Natural killer cell treated with Interleukin-12 subunit alpha and Interleukin-12 subunit beta and Interleukin-15 and Interleukin-18, amount 100 ng/mL, for 72 hours (primary cell): ENCODE measurements around the gene EML4. TPM values are rescaled to one million over a fixed set of nuclear protein-coding genes. Genes with fewer than 3 reads are reported as not detected.

ENCODE experiments used
- ATAC-seq, 2 donors: fragments of 150-1000 bp; cut with Tn5 transposase in 1 of 2; sonication (Bioruptor Pico), chemical (Tn5 transposase) in 1 of 2; 2 replicates each; pipeline ENCODE4 v1.10.0; 2021
- DNase-seq: peaks from one replicate; pipeline ENCODE4 v3.0.0; 2022; ENCODE audit warnings: low spot score
- H3K27ac Mint-ChIP-seq, 2 donors: 1 replicate in 1 of 2; 2 replicates in 1 of 2; pipeline ENCODE4 v1.8.0; 2022; ENCODE audit warnings: mixed read lengths in 2 of 2, mild to moderate bottlenecking in 1 of 2, moderate library complexity in 1 of 2
- H3K27me3 Mint-ChIP-seq, 2 donors: 1 replicate in 1 of 2; 2 replicates in 1 of 2; pipeline ENCODE4 v1.8.0; 2022; ENCODE audit warnings: mixed read lengths in 2 of 2
- H3K36me3 Mint-ChIP-seq: one replicate; pipeline ENCODE4 v1.8.0; 2022; ENCODE audit warnings: mixed read lengths
- H3K4me1 Mint-ChIP-seq, 2 donors: 1 replicate in 1 of 2; 2 replicates in 1 of 2; pipeline ENCODE4 v1.8.0; 2022; ENCODE audit warnings: low read depth in 2 of 2, mixed read lengths in 2 of 2, mild to moderate bottlenecking in 1 of 2
- H3K4me3 Mint-ChIP-seq: one replicate; pipeline ENCODE4 v1.8.0; 2022; ENCODE audit warnings: mixed read lengths
- H3K9me3 Mint-ChIP-seq: 2 replicates; pipeline ENCODE4 v1.8.0; 2022; ENCODE audit warnings: mixed read lengths
- total RNA-seq, 2 donors: library from RNA; stranded (reverse); gene quantifications; one replicate each; pipeline ENCODE4 v1.2.3, GENCODE V29; 2022

The EML4 gene
- total RNA-seq, 2 donors from 2014 or later = 73.4 to 140 TPM

DNA sequence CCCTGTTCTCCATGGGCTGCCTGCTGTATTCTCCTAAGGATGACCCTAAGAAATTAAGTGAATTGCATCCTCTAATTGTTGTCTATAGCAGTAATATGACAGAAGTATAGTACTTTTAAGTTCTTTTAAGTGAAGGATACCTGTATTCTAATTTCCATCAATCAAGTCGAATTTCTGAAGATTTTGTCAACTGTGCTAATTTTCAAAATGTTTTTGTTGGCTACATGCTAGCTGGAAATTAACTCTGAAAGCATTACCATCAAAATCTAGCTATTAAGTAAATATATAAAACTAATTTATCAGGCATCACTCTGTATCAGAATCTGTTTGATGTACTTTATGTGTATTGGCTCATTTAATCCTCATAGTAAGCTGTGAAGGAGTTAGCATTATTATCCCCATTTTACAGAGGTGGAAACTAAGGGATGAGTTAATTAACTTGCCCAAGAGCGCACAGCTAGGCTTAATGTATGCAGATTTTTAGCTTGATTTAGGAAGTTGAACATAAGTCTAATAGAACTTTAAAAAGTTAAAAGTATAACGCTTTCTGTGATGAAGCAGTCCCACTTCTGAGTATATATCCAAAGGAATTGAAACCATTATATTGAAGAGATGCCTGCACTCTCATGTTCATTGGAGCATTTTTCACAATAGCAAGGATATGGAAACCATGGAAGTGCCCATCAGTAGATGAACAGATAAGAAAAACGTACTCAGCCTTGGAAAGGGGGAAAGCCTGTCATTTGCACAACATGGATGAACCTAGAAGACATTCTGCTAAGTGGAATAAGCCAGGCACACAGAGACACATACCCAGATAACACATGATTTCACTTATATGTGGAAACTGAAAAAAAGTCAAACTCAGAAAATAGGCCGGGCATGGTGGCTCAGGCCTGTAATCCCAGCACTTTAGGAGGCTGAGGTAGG, 32.0 kb downstream of the EML4 start:
- Mint-ChIP-seq H3K4me3 (no peak overlapping the region), H3K36me3 (no peaks in the 10 kb centered on the region)

DNA sequence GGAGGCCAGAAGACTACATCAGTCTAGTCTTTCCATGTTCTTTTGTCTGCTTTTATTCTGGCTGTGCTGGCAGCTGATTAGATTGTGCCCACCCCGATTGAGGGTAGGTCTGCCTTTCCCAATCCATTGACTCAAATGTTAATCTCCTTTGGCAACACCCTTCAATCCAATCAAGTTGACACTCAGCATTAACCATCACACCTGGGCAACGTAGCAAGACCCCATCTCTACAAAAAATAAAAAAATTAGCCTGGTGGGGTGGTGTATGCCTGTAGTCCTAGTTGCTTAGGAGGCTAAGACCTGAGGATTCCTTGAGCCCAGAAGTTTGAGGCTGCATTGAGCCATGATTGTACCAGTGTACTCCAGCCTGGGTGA, 33.5 kb downstream of the EML4 start:
- DNase-seq (no peak), ATAC-seq (no peak)
- Mint-ChIP-seq H3K4me1 (peaks cover 20 to 30% of the 10 kb centered on the region in 2 donors), H3K9me3 (no peaks in the 10 kb centered on the region), H3K27me3 (no peaks in the 10 kb centered on the region), H3K36me3 (no peaks in the 10 kb centered on the region), H3K4me3 (no peak overlapping the region), H3K27ac (no peak overlapping the region)

More for the DNA sequence above, 32.0 kb downstream of the EML4 start:
- Mint-ChIP-seq H3K9me3 (no peaks in the 10 kb centered on the region), H3K27me3 (no peaks in the 10 kb centered on the region), H3K4me1 (peaks cover 27 to 39% of the 10 kb centered on the region in 2 donors), H3K27ac (no peak overlapping the region)
- DNase-seq (no peak), ATAC-seq (no peak)

DNA sequence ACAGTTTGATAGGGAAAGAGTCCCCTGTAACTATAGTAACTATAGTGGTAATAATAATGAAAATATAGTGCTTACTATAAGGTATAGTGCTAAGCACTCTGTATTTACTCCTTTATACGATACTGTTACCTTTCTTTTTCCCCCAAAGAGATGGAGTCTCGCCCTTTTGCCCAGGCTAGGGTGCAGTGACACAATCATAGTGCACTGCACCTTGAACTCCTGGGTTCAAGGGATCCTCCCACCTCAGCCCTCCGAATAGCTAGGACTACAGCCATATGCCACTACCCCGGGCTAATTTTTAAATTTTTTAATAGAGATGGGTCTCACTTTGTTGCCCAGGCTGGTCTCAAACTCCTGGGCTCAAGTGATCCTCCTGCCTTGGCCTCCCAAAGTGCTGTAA, 34.6 kb downstream of the EML4 start:
- Mint-ChIP-seq H3K4me3 (no peak overlapping the region), H3K4me1 (peaks cover 11 to 19% of the 10 kb centered on the region in 2 donors), H3K36me3 (no peaks in the 10 kb centered on the region), H3K27ac (no peak overlapping the region), H3K27me3 (no peaks in the 10 kb centered on the region), H3K9me3 (no peaks in the 10 kb centered on the region)
- ATAC-seq (no peak), DNase-seq (no peak)

- H3K9me3 Mint-ChIP-seq = no peaks in the 10 kb centered on the region
- DNase-seq = no peak
- H3K27me3 Mint-ChIP-seq = no peaks in the 10 kb centered on the region
- H3K36me3 Mint-ChIP-seq = no peaks in the 10 kb centered on the region
- H3K4me1 Mint-ChIP-seq = peaks cover 6 to 15% of the 10 kb centered on the region in 2 donors
- no peak overlapping the region for H3K4me3 Mint-ChIP-seq
- H3K27ac Mint-ChIP-seq = no peak overlapping the region
- ATAC-seq = no peak
These were observed 36.2 kb downstream of the EML4 start for GRCh38 chr2:42205337-42205736.

GRCh38 chr2:42207826-42208225, 38.7 kb downstream of the EML4 start:
- Mint-ChIP-seq H3K4me3 (no peak overlapping the region), H3K4me1 (peaks cover 10 to 17% of the 10 kb centered on the region in 2 donors), H3K9me3 (no peaks in the 10 kb centered on the region), H3K36me3 (no peaks in the 10 kb centered on the region), H3K27ac (no peak overlapping the region), H3K27me3 (no peaks in the 10 kb centered on the region)
- ATAC-seq = no peak
- DNase-seq = no peak

DNA sequence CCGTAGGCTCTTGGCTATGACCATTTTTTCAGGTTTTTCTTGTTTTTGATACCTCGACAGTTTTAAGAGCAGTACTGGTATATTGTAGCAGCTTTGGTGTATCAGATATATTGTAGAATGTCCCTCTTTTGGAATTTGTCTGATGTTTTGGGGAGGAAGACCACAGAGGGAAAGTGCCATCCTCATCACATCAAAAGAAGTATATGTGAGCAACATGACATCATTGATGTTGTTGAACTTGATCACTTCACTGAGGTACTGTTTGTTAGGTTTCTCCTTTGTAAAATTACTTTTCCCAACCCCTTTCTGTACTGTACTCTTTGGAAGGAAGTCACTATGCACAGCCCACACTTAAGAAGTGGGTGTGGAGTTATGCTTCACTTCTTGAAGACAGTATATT, 41.0 kb downstream of the EML4 start:
- no peaks in the 10 kb centered on the region for H3K9me3 Mint-ChIP-seq
- no peak overlapping the region for H3K27ac Mint-ChIP-seq
- no peak for ATAC-seq
- H3K4me3 Mint-ChIP-seq = no peak overlapping the region
- H3K4me1 Mint-ChIP-seq = peaks cover 18 to 24% of the 10 kb centered on the region in 2 donors
- no peaks in the 10 kb centered on the region for H3K36me3 Mint-ChIP-seq
- DNase-seq = no peak
- H3K27me3 Mint-ChIP-seq = no peaks in the 10 kb centered on the region

DNA sequence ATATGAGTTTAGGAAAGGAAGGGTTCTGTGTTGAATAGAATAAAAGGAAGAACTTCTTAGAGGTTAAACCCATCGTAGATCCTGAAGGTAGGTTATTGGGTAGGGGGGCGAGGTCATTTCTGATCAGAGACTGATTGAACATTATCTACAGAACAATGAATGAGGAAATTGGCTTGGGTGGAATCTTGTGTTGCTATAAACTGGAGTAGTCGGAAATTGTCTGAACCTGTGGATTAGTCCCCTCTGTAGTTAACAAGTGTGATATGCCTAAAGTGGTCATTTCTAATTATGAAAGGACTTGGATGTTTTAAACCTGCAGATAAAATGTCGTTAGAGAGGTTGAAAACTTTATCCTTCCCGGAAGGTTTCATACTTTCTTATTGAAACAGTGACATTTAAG, 42.1 kb downstream of the EML4 start:
- no peak for DNase-seq
- Mint-ChIP-seq H3K9me3 (no peaks in the 10 kb centered on the region), H3K4me3 (no peak overlapping the region), H3K4me1 (peaks cover 14 to 16% of the 10 kb centered on the region in 2 donors), H3K36me3 (no peaks in the 10 kb centered on the region), H3K27ac (no peak overlapping the region), H3K27me3 (no peaks in the 10 kb centered on the region)
- no peak for ATAC-seq

- no peaks in the 10 kb centered on the region for H3K27me3 Mint-ChIP-seq
- ATAC-seq (no peak), DNase-seq (no peak)
- no peak overlapping the region for H3K4me3 Mint-ChIP-seq
- H3K36me3 Mint-ChIP-seq = no peaks in the 10 kb centered on the region
- H3K4me1 Mint-ChIP-seq = peaks cover 19 to 34% of the 10 kb centered on the region in 2 donors
- no peak overlapping the region for H3K27ac Mint-ChIP-seq
- H3K9me3 Mint-ChIP-seq = no peaks in the 10 kb centered on the region
These were observed 45.5 kb downstream of the EML4 start for GRCh38 chr2:42214669-42215068.

DNA sequence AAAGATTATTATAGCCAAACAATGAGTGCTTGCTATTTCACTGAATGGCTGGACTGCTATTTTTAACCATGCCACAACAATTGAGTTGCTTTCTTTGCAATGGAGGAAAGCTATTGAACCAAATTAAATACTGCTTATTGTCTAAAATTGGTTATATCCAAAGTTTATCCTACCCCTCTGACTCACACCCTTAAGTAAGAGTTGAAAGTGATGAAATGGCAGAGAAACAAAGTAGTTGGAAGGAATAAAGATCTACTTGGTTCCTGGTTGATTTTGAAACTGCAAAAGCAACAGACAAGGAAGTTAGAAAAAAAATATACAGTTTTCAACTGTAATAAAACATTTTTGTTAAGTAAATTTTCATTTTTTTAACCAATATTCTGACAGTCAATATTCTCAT, 47.5 kb downstream of the EML4 start:
- no peaks in the 10 kb centered on the region for H3K36me3 Mint-ChIP-seq

DNA sequence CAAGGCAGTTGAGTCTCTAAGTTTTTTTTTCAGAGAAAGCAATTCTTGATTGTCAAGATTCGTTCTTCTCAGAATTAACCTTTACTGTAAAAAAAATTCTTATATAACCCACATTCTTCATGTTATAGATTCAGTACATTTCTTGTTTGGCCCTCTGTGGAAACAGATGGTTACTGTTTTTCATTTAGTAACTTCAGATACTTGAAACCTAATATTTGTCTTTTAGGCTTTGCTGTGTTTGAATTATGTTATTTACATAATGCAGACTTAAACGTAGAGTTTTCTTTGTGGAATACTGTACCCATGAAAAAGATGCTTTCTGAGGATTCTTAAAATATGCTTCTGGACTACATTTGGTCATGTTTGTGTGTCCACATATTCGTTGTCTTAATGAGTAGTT, 48.2 kb downstream of the EML4 start:
- Mint-ChIP-seq H3K9me3 (no peaks in the 10 kb centered on the region), H3K27ac (no peak overlapping the region), H3K4me1 (peaks cover 18 to 35% of the 10 kb centered on the region in 2 donors), H3K27me3 (no peaks in the 10 kb centered on the region), H3K4me3 (no peak overlapping the region), H3K36me3 (no peaks in the 10 kb centered on the region)
- DNase-seq (no peak), ATAC-seq (no peak)

More for the DNA sequence above, 47.5 kb downstream of the EML4 start:
- Mint-ChIP-seq H3K9me3 (no peaks in the 10 kb centered on the region), H3K4me3 (no peak overlapping the region), H3K27me3 (no peaks in the 10 kb centered on the region), H3K27ac (peak overlapping the region in 1 of 2 donors; percentile 65), H3K4me1 (peaks cover 18 to 35% of the 10 kb centered on the region in 2 donors)
- DNase-seq (no peak), ATAC-seq (no peak)

- H3K36me3 Mint-ChIP-seq = no peaks in the 10 kb centered on the region
- no peaks in the 10 kb centered on the region for H3K9me3 Mint-ChIP-seq
- no peaks in the 10 kb centered on the region for H3K27me3 Mint-ChIP-seq
- peaks cover 18 to 35% of the 10 kb centered on the region in 2 donors for H3K4me1 Mint-ChIP-seq
- no peak overlapping the region for H3K4me3 Mint-ChIP-seq
- no peak overlapping the region for H3K27ac Mint-ChIP-seq
- no peak for ATAC-seq
- no peak for DNase-seq
These were observed 48.8 kb downstream of the EML4 start for GRCh38 chr2:42217914-42218313.

- no peaks in the 10 kb centered on the region for H3K27me3 Mint-ChIP-seq
- no peak overlapping the region for H3K27ac Mint-ChIP-seq
- no peaks in the 10 kb centered on the region for H3K36me3 Mint-ChIP-seq
- no peaks in the 10 kb centered on the region for H3K9me3 Mint-ChIP-seq
- peaks cover 24 to 38% of the 10 kb centered on the region in 2 donors for H3K4me1 Mint-ChIP-seq
- no peak for DNase-seq
- H3K4me3 Mint-ChIP-seq = no peak overlapping the region
- no peak for ATAC-seq
These were observed 49.6 kb downstream of the EML4 start for GRCh38 chr2:42218712-42219111.

- no peak for ATAC-seq
- no peaks in the 10 kb centered on the region for H3K36me3 Mint-ChIP-seq
- H3K27me3 Mint-ChIP-seq = no peaks in the 10 kb centered on the region
- no peak overlapping the region for H3K4me3 Mint-ChIP-seq
- H3K4me1 Mint-ChIP-seq = peaks cover 28 to 43% of the 10 kb centered on the region in 2 donors
- H3K9me3 Mint-ChIP-seq = no peaks in the 10 kb centered on the region
- DNase-seq = no peak
- no peak overlapping the region for H3K27ac Mint-ChIP-seq
These were observed 50.0 kb downstream of the EML4 start for GRCh38 chr2:42219160-42219559.

DNA sequence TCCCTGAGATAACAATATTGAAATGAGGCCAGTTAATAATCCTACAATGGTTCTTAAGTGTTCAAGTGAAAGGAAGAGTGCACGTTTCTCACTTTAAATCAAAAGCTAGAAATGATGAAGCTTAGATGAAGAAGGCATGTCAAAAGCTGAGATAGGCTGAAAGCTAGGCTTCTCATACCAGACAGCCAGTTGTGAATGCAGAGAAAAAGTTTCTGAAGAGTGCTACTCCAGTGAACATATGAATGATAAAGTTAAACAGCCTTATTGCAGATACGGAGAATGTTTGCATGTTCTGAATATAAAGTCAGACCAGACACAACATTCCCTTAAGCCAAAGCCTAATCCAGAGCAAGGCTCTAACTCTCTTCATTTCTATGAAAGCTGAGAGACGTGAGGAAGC, 51.4 kb downstream of the EML4 start:
- Mint-ChIP-seq H3K4me1 (peaks cover 30 to 48% of the 10 kb centered on the region in 2 donors), H3K27me3 (no peaks in the 10 kb centered on the region), H3K4me3 (no peak overlapping the region), H3K27ac (no peak overlapping the region), H3K36me3 (no peaks in the 10 kb centered on the region), H3K9me3 (no peaks in the 10 kb centered on the region)
- ATAC-seq (no peak), DNase-seq (no peak)
